ENCODE results near the gene THNSL1.

THNSL1 gene

DNA sequence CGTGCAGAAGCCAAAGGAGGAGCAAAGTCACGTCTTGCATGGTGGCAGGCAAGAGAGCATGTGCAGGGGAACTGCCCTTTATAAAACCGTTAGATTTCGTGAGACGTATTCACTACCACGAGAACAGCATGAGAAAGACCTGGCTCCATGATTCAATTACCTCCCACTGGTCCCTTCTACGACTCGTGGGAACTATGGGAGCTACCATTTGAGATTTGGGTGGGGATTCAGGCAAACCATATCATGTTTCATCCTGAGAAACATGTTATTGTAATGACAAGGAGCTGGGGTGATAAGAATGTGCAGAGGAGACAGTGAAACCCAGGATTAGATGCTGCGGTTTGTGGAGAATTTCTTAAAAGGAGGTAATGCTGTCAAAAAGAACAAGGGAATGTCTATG lies 34.0 kb downstream of the THNSL1 start:
- Histone ChIP-seq H4K20me1 (ENCODE audit: insufficient read depth, low read length) (no peaks in the 10 kb centered on the region), H3K27ac (ENCODE audit: low read length) (no peak overlapping the region), H3K4me3 (ENCODE audit: low read length) (no peak overlapping the region), H3K9ac (ENCODE audit: low read length) (no peak overlapping the region), H3K79me2 (ENCODE audit: low read length) (no peaks in the 10 kb centered on the region), H3K27me3 (ENCODE audit: low read depth, low read length) (no peaks in the 10 kb centered on the region), H3K4me2 (ENCODE audit: low read length) (no peak overlapping the region), H3K9me3 (ENCODE audit: insufficient read depth, low read length) (no peaks in the 10 kb centered on the region), H2AFZ (ENCODE audit: low read depth, low read length) (no peak overlapping the region), H3K4me1 (ENCODE audit: low read length) (no peaks in the 10 kb centered on the region), H3K36me3 (replicated peaks; ENCODE audit: low read depth, low read length) (no peaks in the 10 kb centered on the region)
- TF ChIP-seq CTCF (IDR thresholded peaks at IDR 0.05; ENCODE audit: low read depth, low read length) (no peak), EZH2phosphoT487 (IDR thresholded peaks at IDR 0.05; ENCODE audit: low read depth) (no peak)

GRCh38 chr10:25052012-25052411 lies 35.6 kb downstream of the THNSL1 start:
- no peaks in the 10 kb centered on the region for H3K9me3 ChIP-seq (ENCODE audit: insufficient read depth, low read length)
- no peaks in the 10 kb centered on the region for H3K27me3 ChIP-seq (ENCODE audit: low read depth, low read length)
- H3K4me1 ChIP-seq (ENCODE audit: low read length): no peaks in the 10 kb centered on the region
- TF ChIP-seq CTCF (IDR thresholded peaks at IDR 0.05; ENCODE audit: low read depth, low read length) (no peak), EZH2phosphoT487 (IDR thresholded peaks at IDR 0.05; ENCODE audit: low read depth) (no peak)
- H3K27ac ChIP-seq (ENCODE audit: low read length): no peak overlapping the region
- no peak overlapping the region for H3K4me2 ChIP-seq (ENCODE audit: low read length)
- no peaks in the 10 kb centered on the region for H3K36me3 ChIP-seq (replicated peaks; ENCODE audit: low read depth, low read length)
- no peaks in the 10 kb centered on the region for H4K20me1 ChIP-seq (ENCODE audit: insufficient read depth, low read length)
- H3K79me2 ChIP-seq (ENCODE audit: low read length): no peaks in the 10 kb centered on the region
- no peak overlapping the region for H3K4me3 ChIP-seq (ENCODE audit: low read length)
- no peak overlapping the region for H2AFZ ChIP-seq (ENCODE audit: low read depth, low read length)
- H3K9ac ChIP-seq (ENCODE audit: low read length): no peak overlapping the region

DNA sequence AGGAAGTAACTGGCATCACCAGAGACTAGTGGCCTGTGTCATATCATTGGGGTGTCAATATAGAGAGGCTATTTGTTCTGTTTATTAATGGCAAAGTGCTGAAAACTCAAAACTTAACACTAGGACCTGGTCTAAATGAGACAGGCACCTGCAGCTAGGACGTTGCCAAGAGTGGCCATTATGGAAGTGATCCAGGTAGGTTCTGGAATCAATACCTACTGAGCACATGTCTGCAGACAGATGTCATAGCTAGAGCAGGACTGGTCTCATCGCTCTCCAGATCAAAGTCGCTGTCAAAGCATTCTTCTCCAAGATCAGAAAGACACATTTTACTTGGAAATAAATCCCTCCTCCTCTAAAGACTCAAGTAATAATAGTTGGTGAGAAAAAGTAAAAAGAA lies 40.3 kb downstream of the THNSL1 start:
- Histone ChIP-seq H2AFZ (ENCODE audit: low read depth, low read length) (no peak overlapping the region), H3K9ac (ENCODE audit: low read length) (no peak overlapping the region), H3K9me3 (ENCODE audit: insufficient read depth, low read length) (no peaks in the 10 kb centered on the region), H3K79me2 (ENCODE audit: low read length) (no peaks in the 10 kb centered on the region), H3K4me2 (ENCODE audit: low read length) (no peak overlapping the region), H3K27ac (ENCODE audit: low read length) (no peak overlapping the region), H3K27me3 (ENCODE audit: low read depth, low read length) (no peaks in the 10 kb centered on the region), H3K36me3 (replicated peaks; ENCODE audit: low read depth, low read length) (no peaks in the 10 kb centered on the region), H3K4me3 (ENCODE audit: low read length) (no peak overlapping the region), H3K4me1 (ENCODE audit: low read length) (no peaks in the 10 kb centered on the region), H4K20me1 (ENCODE audit: insufficient read depth, low read length) (no peaks in the 10 kb centered on the region)
- no peak for TF ChIP-seq CTCF (IDR thresholded peaks at IDR 0.05; ENCODE audit: low read depth, low read length)
- no peak for TF ChIP-seq EZH2phosphoT487 (IDR thresholded peaks at IDR 0.05; ENCODE audit: low read depth)

DNA sequence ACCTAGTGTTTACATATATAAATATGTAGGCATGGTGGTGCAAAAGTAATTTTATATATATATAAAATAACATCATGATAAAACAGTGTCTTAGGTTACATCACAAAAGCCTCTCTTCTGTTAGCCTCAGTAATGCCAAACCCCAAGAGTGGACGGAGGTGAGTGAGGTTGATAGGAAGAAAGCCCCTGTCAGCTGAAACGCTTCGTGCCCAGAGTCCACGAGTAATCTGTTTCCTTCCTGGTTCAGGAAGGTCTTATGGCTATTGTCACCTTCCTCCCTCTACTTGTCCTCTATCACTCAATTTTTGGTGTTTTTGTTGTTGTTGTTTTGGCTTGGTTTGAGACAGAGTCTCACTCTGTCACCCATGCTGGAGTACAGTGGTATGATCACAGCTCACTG lies 41.5 kb downstream of the THNSL1 start:
- TF ChIP-seq CTCF (IDR thresholded peaks at IDR 0.05; ENCODE audit: low read depth, low read length) (no peak), EZH2phosphoT487 (IDR thresholded peaks at IDR 0.05; ENCODE audit: low read depth) (no peak)
- Histone ChIP-seq H3K9me3 (ENCODE audit: insufficient read depth, low read length) (no peaks in the 10 kb centered on the region), H3K4me3 (ENCODE audit: low read length) (no peak overlapping the region), H3K4me1 (ENCODE audit: low read length) (no peaks in the 10 kb centered on the region), H3K4me2 (ENCODE audit: low read length) (no peak overlapping the region), H4K20me1 (ENCODE audit: insufficient read depth, low read length) (no peaks in the 10 kb centered on the region), H3K9ac (ENCODE audit: low read length) (no peak overlapping the region), H3K36me3 (replicated peaks; ENCODE audit: low read depth, low read length) (no peaks in the 10 kb centered on the region), H3K27me3 (ENCODE audit: low read depth, low read length) (no peaks in the 10 kb centered on the region), H3K79me2 (ENCODE audit: low read length) (no peaks in the 10 kb centered on the region), H3K27ac (ENCODE audit: low read length) (no peak overlapping the region), H2AFZ (ENCODE audit: low read depth, low read length) (no peak overlapping the region)

All from OCI-LY3 (cell line).